ENCODE measurements around the gene NELFB. TPM values are rescaled to one million over a fixed set of nuclear protein-coding genes. Genes with fewer than 3 reads are reported as not detected.

Gene NELFB
- total RNA-seq, 1 experiment from 2014 or later: 72.6 TPM

DNA sequence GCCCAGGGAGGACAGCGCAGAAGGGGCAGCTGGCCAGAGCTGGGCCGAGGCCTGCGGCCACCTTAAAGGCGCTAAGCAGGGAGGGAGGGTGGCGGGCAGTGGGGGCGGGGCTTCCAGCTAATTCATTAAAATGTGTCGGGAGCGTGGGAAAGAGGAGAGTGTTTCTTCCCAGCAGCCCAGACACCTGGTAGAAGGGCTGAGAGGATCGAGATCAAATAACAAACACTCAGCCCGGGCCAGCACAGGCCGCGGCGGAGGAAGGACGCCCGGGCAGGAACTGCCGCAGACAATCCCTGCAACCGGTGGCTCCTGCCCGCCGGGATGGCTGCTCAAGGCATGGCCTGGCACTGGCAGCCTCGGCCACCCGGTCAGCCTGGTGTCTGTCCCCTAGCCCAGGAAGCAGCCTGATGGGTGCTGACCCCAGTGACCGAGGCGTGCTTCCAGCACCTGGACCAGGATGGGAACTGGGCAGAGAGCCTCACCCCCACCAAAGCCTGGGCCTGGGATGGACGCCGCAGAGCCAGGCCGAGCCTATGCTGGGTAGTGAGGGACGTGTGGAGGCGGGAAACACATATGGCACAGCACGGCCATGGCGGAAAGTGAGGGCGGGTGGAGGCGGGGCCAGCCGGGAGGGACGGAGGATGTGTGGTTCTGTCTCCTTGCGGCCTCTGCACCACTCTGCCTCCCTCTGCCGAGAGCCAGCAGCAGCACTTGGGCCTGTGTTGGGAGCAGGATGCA, 50.1 kb downstream of the NELFB start:
- Histone ChIP-seq H3K4me3 (ENCODE audit: low read depth, low read length, poor library complexity, severe bottlenecking) (no peak overlapping the region), H3K9me3 (ENCODE audit: low read depth, low read length, poor library complexity, severe bottlenecking) (no peaks in the 10 kb centered on the region), H3K27me3 (replicated peaks; ENCODE audit: insufficient read depth, low read depth, low read length, poor library complexity) (no peaks in the 10 kb centered on the region), H3K27ac (ENCODE audit: low read depth, low read length, poor library complexity, severe bottlenecking) (peak overlapping the region; percentile 53), H3K36me3 (ENCODE audit: insufficient read depth, low read length, poor library complexity, severe bottlenecking) (no peaks in the 10 kb centered on the region), H3K4me1 (ENCODE audit: insufficient read depth, low read length, poor library complexity, severe bottlenecking) (peaks cover 44% of the 10 kb centered on the region)
- TF ChIP-seq, protein P1, sequence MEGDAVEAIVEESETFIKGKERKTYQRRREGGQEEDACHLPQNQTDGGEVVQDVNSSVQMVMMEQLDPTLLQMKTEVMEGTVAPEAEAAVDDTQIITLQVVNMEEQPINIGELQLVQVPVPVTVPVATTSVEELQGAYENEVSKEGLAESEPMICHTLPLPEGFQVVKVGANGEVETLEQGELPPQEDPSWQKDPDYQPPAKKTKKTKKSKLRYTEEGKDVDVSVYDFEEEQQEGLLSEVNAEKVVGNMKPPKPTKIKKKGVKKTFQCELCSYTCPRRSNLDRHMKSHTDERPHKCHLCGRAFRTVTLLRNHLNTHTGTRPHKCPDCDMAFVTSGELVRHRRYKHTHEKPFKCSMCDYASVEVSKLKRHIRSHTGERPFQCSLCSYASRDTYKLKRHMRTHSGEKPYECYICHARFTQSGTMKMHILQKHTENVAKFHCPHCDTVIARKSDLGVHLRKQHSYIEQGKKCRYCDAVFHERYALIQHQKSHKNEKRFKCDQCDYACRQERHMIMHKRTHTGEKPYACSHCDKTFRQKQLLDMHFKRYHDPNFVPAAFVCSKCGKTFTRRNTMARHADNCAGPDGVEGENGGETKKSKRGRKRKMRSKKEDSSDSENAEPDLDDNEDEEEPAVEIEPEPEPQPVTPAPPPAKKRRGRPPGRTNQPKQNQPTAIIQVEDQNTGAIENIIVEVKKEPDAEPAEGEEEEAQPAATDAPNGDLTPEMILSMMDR (conservative IDR thresholded peaks at IDR 0.05; ENCODE audit: low read depth, low read length): no peak
- no peak for TF ChIP-seq EZH2 (IDR thresholded peaks at IDR 0.05; ENCODE audit: borderline replicate concordance, low read depth, low read length, poor library complexity, severe bottlenecking)
- no TSS peak for BruUV-seq (replicated peaks)
- intact Hi-C loops (cut with micrococcal nuclease; ENCODE audit: unreplicated experiment): no loop called here
- POLR2A ChIA-PET (ENCODE audit: low non-redundant PET): no interaction called here
- CTCF ChIA-PET: interaction anchor here (0.6 kb wide), 1 partner anchor 18 kb away, joined by 3 read pairs; no protein-coding TSS in a partner anchor
- no peak for DNase-seq (ENCODE audit: low spot score)

- TF ChIP-seq EZH2 (IDR thresholded peaks at IDR 0.05; ENCODE audit: borderline replicate concordance, low read depth, low read length, poor library complexity, severe bottlenecking): no peak
- TF ChIP-seq, protein P1 (conservative IDR thresholded peaks at IDR 0.05; ENCODE audit: low read depth, low read length): no peak
- ChIA-PET POLR2A (ENCODE audit: low non-redundant PET) (no interaction called here), CTCF (no interaction called here)
- H3K9me3 ChIP-seq (ENCODE audit: low read depth, low read length, poor library complexity, severe bottlenecking): no peaks in the 10 kb centered on the region
- no peaks in the 10 kb centered on the region for H3K27me3 ChIP-seq (replicated peaks; ENCODE audit: insufficient read depth, low read depth, low read length, poor library complexity)
- no peaks in the 10 kb centered on the region for H3K36me3 ChIP-seq (ENCODE audit: insufficient read depth, low read length, poor library complexity, severe bottlenecking)
- H3K4me1 ChIP-seq (ENCODE audit: insufficient read depth, low read length, poor library complexity, severe bottlenecking): peaks cover 41% of the 10 kb centered on the region
- H3K27ac ChIP-seq (ENCODE audit: low read depth, low read length, poor library complexity, severe bottlenecking): peak overlapping the region; percentile 53
- BruUV-seq (replicated peaks): no TSS peak
- intact Hi-C loops (cut with micrococcal nuclease; ENCODE audit: unreplicated experiment): no loop called here
- no peak overlapping the region for H3K4me3 ChIP-seq (ENCODE audit: low read depth, low read length, poor library complexity, severe bottlenecking)
- no peak for DNase-seq (ENCODE audit: low spot score)
Measured at GRCh38 chr9:137305798-137306065, 50.6 kb downstream of the NELFB start.

- Histone ChIP-seq H3K9me3 (ENCODE audit: low read depth, low read length, poor library complexity, severe bottlenecking) (no peaks in the 10 kb centered on the region), H3K36me3 (ENCODE audit: insufficient read depth, low read length, poor library complexity, severe bottlenecking) (no peaks in the 10 kb centered on the region), H3K27me3 (replicated peaks; ENCODE audit: insufficient read depth, low read depth, low read length, poor library complexity) (no peaks in the 10 kb centered on the region), H3K27ac (ENCODE audit: low read depth, low read length, poor library complexity, severe bottlenecking) (peak overlapping the region; percentile 53), H3K4me1 (ENCODE audit: insufficient read depth, low read length, poor library complexity, severe bottlenecking) (peaks cover 41% of the 10 kb centered on the region), H3K4me3 (ENCODE audit: low read depth, low read length, poor library complexity, severe bottlenecking) (no peak overlapping the region)
- POLR2A ChIA-PET (ENCODE audit: low non-redundant PET): no interaction called here
- no peak for TF ChIP-seq EZH2 (IDR thresholded peaks at IDR 0.05; ENCODE audit: borderline replicate concordance, low read depth, low read length, poor library complexity, severe bottlenecking)
- TF ChIP-seq, protein P1 (conservative IDR thresholded peaks at IDR 0.05; ENCODE audit: low read depth, low read length): no peak
- intact Hi-C loops (cut with micrococcal nuclease; ENCODE audit: unreplicated experiment): no loop called here
- CTCF ChIA-PET: no interaction called here
- no TSS peak for BruUV-seq (replicated peaks)
- DNase-seq (ENCODE audit: low spot score): no peak
Measured at GRCh38 chr9:137306066-137306849, 51.1 kb downstream of the NELFB start.
